ENCODE results near the gene RBM38. TPM values are rescaled to one million over a fixed set of nuclear protein-coding genes. Genes with fewer than 3 reads are reported as not detected.

The RBM38 gene
- total and polyA plus RNA-seq, 9 of the 15 experiments (the other 6 are each of a cell fraction or from before 2014, with no cell fraction given) = 0.28 to 82.4 (median 33.2) TPM

DNA sequence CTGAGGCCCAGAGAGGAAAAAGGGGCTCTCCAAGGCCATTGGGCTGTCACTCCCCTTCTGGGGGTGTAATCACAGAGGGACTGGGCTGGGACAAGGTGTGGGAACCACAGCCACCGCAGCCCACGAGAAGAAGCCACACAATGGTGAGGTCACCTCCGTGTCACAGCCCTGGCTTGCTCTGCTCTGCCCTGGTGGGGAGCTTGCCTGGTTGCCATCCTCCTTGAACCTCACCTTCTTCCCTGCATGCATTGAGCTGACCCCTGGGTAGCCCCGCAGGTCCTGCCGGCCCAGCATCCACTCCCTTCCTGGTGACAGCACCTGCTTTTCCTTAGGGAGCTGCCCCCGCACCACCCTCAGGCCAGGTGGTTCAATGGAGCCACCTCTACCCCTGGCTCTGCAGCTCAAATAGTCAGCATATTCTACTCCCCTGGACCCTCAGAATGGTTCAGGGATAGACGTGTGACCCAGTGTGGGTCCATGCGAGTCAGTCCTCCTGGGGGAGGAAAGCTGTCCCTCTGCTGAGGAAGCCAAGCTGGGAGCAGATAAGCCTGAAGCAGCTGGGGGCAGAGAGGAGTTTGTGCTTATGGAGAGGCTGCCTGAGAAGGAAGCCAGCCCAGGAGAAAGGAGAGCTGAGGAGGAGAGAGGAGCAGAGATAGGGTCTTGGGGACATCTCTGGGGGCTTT lies 21.3 kb downstream of the RBM38 start (continued):
- TF ChIP-seq, protein P1, sequence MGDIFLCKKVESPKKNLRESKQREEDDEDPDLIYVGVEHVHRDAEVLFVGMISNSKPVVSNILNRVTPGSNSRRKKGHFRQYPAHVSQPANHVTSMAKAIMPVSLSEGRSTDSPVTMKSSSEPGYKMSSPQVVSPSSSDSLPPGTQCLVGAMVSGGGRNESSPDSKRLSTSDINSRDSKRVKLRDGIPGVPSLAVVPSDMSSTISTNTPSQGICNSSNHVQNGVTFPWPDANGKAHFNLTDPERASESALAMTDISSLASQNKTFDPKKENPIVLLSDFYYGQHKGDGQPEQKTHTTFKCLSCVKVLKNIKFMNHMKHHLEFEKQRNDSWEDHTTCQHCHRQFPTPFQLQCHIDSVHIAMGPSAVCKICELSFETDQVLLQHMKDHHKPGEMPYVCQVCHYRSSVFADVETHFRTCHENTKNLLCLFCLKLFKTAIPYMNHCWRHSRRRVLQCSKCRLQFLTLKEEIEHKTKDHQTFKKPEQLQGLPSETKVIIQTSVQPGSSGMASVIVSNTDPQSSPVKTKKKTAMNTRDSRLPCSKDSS (IDR thresholded peaks at IDR 0.05; ENCODE audit: low read depth, partially characterized antibody) = no peak
- no peak for TF ChIP-seq ZNF431 (CRISPR knock-in tag; IDR thresholded peaks at IDR 0.05)
- TF ChIP-seq, protein P2, sequence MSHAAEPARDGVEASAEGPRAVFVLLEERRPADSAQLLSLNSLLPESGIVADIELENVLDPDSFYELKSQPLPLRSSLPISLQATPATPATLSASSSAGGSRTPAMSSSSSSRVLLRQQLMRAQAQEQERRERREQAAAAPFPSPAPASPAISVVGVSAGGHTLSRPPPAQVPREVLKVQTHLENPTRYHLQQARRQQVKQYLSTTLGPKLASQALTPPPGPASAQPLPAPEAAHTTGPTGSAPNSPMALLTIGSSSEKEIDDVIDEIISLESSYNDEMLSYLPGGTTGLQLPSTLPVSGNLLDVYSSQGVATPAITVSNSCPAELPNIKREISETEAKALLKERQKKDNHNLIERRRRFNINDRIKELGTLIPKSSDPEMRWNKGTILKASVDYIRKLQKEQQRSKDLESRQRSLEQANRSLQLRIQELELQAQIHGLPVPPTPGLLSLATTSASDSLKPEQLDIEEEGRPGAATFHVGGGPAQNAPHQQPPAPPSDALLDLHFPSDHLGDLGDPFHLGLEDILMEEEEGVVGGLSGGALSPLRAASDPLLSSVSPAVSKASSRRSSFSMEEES (CRISPR knock-in tag; IDR thresholded peaks at IDR 0.05) = no peak
- no peak for TF ChIP-seq CREBBP (IDR thresholded peaks at IDR 0.05; ENCODE audit: low read depth, low read length)
- 0 out of 2 replicates have a peak, but pooled peaks have one; percentile 44 for TF ChIP-seq DMBX1 (CRISPR knock-in tag; IDR thresholded peaks at IDR 0.05; ENCODE audit: borderline replicate concordance)
- no peak for TF ChIP-seq SIN3B (IDR thresholded peaks at IDR 0.05; ENCODE audit: low read depth)
- TF ChIP-seq MCM2 (IDR thresholded peaks at IDR 0.05; ENCODE audit: low read depth) = no peak
- TF ChIP-seq ZNF224 (CRISPR knock-in tag; IDR thresholded peaks at IDR 0.05) = no peak
- no peak for TF ChIP-seq ZNF584 (CRISPR knock-in tag; IDR thresholded peaks at IDR 0.05; ENCODE audit: low read depth)
- TF ChIP-seq, protein P3, sequence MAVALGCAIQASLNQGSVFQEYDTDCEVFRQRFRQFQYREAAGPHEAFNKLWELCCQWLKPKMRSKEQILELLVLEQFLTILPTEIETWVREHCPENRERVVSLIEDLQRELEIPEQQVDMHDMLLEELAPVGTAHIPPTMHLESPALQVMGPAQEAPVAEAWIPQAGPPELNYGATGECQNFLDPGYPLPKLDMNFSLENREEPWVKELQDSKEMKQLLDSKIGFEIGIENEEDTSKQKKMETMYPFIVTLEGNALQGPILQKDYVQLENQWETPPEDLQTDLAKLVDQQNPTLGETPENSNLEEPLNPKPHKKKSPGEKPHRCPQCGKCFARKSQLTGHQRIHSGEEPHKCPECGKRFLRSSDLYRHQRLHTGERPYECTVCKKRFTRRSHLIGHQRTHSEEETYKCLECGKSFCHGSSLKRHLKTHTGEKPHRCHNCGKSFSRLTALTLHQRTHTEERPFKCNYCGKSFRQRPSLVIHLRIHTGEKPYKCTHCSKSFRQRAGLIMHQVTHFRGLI (CRISPR knock-in tag; IDR thresholded peaks at IDR 0.05) = no peak
- TF ChIP-seq, protein P4, sequence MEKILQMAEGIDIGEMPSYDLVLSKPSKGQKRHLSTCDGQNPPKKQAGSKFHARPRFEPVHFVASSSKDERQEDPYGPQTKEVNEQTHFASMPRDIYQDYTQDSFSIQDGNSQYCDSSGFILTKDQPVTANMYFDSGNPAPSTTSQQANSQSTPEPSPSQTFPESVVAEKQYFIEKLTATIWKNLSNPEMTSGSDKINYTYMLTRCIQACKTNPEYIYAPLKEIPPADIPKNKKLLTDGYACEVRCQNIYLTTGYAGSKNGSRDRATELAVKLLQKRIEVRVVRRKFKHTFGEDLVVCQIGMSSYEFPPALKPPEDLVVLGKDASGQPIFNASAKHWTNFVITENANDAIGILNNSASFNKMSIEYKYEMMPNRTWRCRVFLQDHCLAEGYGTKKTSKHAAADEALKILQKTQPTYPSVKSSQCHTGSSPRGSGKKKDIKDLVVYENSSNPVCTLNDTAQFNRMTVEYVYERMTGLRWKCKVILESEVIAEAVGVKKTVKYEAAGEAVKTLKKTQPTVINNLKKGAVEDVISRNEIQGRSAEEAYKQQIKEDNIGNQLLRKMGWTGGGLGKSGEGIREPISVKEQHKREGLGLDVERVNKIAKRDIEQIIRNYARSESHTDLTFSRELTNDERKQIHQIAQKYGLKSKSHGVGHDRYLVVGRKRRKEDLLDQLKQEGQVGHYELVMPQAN (IDR thresholded peaks at IDR 0.05; ENCODE audit: borderline replicate concordance) = no peak
- TF ChIP-seq MYBL2 (IDR thresholded peaks at IDR 0.05; ENCODE audit: low read depth) = no peak
- no peak for TF ChIP-seq MYBL2 (CRISPR knock-in tag; IDR thresholded peaks at IDR 0.05; ENCODE audit: borderline replicate concordance)
- no peak for TF ChIP-seq SNRNP70 (optimal IDR thresholded peaks at IDR 0.05; ENCODE audit: low read depth, low read length)
- no peak for TF ChIP-seq SNIP1 (IDR thresholded peaks at IDR 0.05; ENCODE audit: low read depth)
- TF ChIP-seq NCOA4 (IDR thresholded peaks at IDR 0.05; ENCODE audit: partially characterized antibody) = no peak
- no peak for TF ChIP-seq YBX1 (IDR thresholded peaks at IDR 0.05)
- TF ChIP-seq ZKSCAN8 (CRISPR knock-in tag; IDR thresholded peaks at IDR 0.05) = no peak
- no peak for TF ChIP-seq PRPF4 (IDR thresholded peaks at IDR 0.05; ENCODE audit: insufficient read depth, low read depth, low read length, poor library complexity, severe bottlenecking)
- TF ChIP-seq HMGN3 (IDR thresholded peaks at IDR 0.05; ENCODE audit: borderline replicate concordance, extremely low read depth, insufficient read length, low read depth, low read length) = no peak
- no peak for TF ChIP-seq NELFE (IDR thresholded peaks at IDR 0.05; ENCODE audit: insufficient read depth, insufficient read length)
- no peak for TF ChIP-seq NR2C2 (CRISPR knock-in tag; IDR thresholded peaks at IDR 0.05)
- TF ChIP-seq NR2C2 (tag; IDR thresholded peaks at IDR 0.05) = no peak
